Measurements from ENCODE around the gene SYNPR.

SYNPR gene

DNA sequence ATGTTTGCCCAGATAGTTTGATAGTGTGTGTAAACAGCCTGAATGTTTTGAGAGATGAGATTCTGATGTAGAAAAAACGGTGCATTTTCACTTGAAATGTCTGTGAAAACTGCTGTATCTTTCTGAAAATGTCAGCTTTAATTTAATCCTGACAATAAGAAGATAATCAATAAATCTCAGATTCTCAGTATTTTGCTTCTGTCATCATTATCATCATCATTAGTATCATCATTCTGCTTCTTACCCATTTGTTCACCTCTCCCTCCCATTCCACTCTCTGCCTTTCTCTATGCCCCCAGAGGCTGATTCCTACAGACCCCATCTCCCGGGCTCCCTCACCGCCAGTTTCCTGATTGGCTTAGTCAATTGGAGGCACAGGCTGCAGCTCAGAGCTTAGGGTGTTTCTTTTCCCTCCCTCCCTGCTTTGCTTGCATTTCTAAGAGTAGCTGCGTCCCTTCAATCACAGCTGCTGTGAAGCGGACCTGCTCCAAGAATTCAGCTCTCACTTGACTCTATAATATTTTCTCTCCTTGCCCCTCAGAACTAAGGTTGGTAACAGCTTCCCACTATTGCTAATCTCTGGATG lies 366.2 kb downstream of the SYNPR start:
- no peak for DNase-seq

DNA sequence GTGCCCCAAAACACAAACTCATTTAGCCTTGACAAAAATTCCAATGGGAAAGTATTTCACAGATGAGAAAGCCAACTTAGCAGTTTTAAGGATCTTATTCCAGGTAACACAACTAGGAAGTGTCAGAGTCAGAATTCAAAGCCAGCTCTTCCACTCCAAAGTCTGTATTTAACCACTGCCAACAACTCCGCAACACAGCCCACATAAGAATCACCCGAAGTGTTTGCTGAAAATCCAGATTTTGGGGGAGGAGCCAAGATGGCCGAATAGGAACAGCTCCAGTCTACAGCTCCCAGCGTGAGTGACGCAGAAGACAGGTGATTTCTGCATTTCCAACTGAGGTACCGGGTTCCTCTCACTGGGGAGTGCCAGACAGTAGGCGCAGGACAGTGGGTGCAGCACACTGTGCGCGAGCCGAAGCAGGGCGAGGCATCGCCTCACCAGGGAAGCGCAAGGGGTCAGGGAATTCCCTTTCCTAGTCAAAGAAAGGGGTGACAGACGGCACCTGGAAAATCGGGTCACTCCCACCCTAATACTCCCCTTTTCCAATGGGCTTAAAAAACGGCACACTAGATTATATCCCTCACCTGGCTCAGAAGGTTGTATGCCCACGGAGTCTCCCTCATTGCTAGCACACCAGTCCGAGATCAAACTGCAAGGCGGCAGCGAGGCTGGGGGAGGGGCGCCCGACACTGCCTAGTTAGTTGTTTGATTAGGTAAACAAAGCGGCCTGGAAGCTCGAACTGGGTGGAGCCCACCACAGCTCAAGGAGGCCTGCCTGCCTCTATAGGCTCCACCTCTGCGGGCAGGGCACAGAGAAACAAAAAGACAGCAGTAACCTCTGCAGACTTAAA lies 367.0 kb downstream of the SYNPR start:
- peak; percentile 42 for DNase-seq

DNA sequence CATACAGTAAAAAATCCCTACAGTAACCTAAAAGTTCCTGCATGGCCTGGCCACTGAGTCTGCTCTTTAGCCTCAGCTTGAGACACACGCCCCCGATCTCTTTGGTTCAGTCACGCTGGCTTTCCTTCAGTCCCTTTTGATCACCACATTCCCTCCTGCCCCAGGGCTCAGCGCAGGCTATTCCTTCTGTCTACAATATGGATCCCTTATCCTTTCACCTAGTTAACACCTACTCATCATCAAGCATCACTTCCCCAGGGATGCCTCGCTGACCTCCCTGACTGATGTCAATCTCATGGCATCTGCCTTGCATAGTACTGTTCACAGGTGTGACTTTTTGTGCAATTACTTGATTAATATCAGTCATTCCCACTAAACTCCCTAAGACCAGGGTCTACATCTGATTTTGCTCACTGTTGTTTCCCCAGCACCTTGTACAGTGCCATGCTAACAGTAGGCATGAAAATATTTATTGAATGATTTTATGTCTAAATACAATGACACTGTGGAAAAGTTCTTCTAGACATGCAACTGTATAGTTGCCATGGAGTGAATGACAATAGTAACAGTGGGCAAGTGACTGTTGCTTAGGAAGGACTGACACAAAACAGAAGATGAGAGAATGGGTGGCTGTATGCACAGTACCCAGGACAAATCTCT lies 374.1 kb downstream of the SYNPR start, which contains the start of gene SNTN:
TSS of gene SNTN (plus strand) at position 610 of the 660 bp plus-strand sequence. CDS start at position 623, 13 bp downstream.
- peak; percentile 0 for DNase-seq

DNA sequence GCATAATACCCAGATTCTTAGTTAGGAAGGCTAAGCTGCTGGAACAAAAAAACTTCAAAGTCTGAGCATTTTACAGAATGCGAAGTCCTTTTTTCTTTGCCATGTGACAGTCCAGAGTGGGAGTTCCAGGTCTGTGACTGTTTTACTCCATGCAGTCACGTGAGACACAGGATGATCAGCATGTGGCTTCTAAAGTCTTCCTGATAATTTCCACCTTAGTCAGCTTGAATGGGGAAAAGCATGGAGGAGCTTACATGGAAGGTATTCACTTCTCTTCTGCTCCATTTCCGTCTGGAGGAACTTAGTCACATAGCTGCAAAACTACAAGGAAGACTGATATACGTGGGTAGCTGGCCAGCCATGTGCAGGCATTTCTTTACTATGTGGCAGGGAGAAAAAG lies 376.1 kb downstream of the SYNPR start:
- DNase-seq = no peak

DNA sequence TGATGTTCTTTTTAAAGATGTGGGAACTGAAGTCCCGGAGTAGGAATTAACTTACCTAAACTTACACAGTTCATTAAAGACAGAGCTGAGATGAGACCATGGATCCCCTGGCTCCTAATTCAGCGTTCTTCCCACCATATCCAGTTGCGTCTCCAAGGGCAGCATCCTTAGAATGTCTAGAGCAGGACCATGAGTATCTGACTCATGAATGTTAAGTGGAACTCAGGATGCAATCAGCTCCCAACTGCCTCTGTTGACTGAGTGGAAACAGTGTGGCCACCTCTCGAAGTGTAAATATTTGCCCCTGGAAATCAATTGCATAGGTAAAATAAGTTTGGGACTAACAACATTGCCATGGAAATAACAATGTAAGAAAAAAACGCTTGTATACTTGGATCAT lies 376.8 kb downstream of the SYNPR start:
- peak; percentile 72 for DNase-seq

DNA sequence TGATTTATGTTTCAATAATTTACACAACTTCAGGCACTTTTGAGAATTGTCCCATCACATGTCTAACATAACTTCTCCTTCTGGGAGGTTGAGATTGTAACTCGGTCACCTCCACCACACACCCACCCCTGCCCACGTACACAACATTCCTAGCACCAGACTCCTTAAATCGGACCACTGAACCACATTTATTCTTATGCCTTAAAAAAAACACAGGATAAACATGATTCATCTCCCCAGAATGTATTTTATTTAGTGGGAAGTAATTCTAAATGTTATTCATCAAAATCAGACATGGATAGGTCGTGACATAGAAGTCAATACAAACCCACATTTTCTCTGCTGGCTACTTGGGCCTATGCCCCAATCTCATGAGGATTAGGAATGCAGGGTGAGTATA lies 377.4 kb downstream of the SYNPR start:
- no peak for DNase-seq

DNA sequence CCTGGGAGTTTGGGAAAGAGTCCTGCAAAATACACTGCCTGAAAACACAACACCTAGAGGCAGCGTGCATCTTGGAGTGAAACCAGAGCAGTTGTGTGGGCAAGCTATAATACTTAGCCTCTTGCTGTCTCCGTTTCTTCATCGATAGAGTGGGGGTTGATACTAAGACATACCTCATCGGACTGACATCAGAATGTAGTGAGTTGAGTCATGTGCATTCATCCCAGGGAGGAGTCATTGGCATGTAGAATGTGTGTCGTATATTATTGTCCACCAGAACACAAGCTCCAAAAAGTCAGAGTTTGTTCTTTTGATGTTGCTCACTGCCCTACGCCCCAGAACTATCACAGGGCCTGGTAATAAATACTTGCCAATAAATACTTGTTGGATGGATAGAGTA lies 378.7 kb downstream of the SYNPR start:
- no peak for DNase-seq

DNA sequence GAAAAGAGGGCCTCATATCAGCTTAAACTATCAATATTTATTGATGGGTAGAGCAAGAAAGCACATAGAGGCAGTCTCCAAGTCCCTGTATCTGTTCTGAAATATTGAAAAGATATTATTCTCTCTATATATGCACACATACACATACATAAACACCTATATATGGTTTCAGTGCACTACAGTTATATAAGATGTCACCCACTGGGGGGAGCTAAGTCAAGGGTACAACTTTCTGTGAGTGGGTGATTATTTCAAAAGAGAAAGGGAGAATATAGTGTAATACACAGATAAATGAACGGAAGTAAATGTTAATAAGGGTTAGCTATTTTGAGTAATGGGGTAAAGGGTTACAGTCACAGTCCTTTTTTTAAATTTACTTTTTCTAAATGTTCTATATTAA lies 383.1 kb downstream of the SYNPR start:
- DNase-seq = peak; percentile 0

DNA sequence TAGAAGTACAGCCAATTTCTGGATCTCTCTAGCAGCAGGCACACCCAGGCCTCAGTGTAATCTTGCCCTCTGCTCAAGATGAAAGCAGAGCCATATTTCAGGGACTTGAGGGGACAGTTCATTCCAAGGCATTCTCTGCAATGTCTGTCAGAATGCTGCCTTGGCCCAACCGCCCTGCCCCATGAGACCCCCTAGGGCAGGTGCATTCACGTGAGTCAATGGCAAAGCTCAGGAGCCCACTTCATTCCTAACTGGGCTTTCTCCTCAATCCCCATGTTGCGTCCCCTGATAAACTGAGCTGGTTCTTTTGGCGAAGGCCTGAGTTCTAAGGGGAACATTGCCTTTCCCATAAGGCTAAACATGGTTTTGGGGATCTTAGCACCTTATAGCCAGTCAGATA lies 383.9 kb downstream of the SYNPR start:
- DNase-seq = no peak

DNA sequence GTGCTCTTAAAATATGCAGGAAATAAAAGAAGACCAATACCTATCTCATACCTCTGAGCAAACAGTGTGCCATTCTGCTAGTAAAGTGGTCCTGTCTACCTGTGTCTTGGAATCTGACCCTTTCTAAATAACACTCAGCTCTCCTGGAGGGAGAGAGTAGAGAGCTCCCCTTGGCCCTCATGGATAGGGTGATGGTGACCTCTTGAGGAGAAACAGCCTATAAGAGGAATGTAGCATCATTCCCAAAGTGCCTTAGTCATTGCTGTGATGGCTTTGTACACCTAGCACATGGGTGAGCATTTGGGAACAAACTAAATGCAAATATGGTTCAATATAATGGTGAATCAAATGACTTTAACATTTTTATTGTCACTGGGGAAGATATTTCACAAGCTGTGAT lies 384.4 kb downstream of the SYNPR start:
- DNase-seq = peak; percentile 34
